A673 (cell line): ENCODE measurements around the gene U2AF1.
"Not testable (repeated sequence)": the region's sequence is repeated elsewhere in the genome, so short reads cannot be mapped to it uniquely, and the experiment has no call there.

ENCODE experiments used
- CTCF ChIP-seq: fragments of 300-800, 200-600 bp; sonication (generic); conservative IDR thresholded peaks from 2 replicates; pipeline ENCODE4 v1.5.1; 2017; ENCODE audit warnings: low read depth, mild to moderate bottlenecking, antibody characterized with exemption, low read length, moderate library complexity, mixed read lengths
- EZH2 ChIP-seq: fragments of 200-600 bp; sonication (generic); IDR thresholded peaks from 2 replicates; pipeline ENCODE4 v1.6.1; 2017; ENCODE audit warnings: borderline replicate concordance, low read depth, mild to moderate bottlenecking, mixed read lengths, antibody characterized with exemption, low read length; ENCODE audit not compliant: poor library complexity, severe bottlenecking

- not testable (repeated sequence) for TF ChIP-seq CTCF, EZH2
These were observed 43.0 kb downstream of the U2AF1 start for GRCh38 chr21:43064265-43064917.
